Measurements from ENCODE around the gene SLC15A3.

DNA sequence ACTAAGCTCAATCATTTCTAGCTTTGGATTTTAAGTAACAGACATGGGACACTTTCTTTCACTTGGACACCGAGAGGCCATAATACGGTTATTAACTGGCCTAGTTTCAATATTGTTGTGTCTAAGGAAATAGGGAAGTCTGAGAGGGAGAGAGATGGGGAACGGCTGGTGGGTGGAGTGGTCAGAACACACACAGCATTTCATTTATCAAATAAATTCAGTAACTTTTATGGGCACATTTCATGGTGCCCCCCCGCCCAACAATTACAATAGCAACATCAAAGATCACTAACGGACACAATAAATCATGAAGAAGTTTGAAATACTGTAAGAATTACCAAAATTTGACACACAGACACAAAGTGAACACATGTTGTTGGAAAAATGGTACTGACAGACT, 56.3 kb downstream of the SLC15A3 start:
- TF ChIP-seq, protein P1, sequence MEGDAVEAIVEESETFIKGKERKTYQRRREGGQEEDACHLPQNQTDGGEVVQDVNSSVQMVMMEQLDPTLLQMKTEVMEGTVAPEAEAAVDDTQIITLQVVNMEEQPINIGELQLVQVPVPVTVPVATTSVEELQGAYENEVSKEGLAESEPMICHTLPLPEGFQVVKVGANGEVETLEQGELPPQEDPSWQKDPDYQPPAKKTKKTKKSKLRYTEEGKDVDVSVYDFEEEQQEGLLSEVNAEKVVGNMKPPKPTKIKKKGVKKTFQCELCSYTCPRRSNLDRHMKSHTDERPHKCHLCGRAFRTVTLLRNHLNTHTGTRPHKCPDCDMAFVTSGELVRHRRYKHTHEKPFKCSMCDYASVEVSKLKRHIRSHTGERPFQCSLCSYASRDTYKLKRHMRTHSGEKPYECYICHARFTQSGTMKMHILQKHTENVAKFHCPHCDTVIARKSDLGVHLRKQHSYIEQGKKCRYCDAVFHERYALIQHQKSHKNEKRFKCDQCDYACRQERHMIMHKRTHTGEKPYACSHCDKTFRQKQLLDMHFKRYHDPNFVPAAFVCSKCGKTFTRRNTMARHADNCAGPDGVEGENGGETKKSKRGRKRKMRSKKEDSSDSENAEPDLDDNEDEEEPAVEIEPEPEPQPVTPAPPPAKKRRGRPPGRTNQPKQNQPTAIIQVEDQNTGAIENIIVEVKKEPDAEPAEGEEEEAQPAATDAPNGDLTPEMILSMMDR (conservative IDR thresholded peaks at IDR 0.05 in 1 of 2, IDR thresholded peaks at IDR 0.05 in 1 of 2; ENCODE audit: low read depth in 1 of 2, low read length in 2 of 2): no peak
- no peak for TF ChIP-seq EZH2 (IDR thresholded peaks at IDR 0.05; ENCODE audit: low read length, missing control alignments)
